GM19351 (cell line): Measurements from ENCODE around the gene PPM1N.
"Not testable (repeated sequence)": the region's sequence is repeated elsewhere in the genome, so short reads cannot be mapped to it uniquely, and the experiment has no call there.

ENCODE experiments used
- ATAC-seq: cut with Tn5 transposase; IDR thresholded peaks from one replicate; pipeline ENCODE4 v1.9.1; 2021; ENCODE audit warnings: mild to moderate bottlenecking, moderate library complexity; ENCODE audit not compliant: unreplicated experiment

PPM1N gene

DNA sequence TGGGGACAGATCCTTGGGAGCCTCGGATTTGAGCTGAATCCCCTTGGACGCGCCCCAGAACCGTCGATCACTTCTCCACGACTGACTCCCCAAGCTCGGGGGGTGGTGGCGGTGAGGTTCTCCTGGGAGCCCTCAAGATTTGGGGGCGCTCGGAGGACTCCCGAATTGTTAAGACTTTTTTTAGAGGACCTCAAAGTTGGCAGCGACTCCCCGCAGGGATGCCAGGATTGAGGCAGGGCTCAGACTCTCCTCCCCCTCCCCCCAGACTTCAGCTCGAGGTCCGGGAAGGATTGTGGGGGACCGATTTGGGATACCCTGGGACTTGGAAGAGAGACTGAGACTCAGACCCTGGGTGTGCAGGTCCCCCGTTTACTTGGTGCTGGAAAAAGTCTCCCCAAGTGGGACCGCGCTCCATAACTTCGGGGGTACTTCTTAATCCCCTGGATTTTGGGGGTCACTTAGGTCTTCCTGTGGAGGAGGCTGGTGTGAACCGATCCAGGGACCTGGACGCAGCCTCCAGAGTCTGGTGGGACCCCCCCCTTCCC, 9.7 kb downstream of the PPM1N start:
- no peak for ATAC-seq

DNA sequence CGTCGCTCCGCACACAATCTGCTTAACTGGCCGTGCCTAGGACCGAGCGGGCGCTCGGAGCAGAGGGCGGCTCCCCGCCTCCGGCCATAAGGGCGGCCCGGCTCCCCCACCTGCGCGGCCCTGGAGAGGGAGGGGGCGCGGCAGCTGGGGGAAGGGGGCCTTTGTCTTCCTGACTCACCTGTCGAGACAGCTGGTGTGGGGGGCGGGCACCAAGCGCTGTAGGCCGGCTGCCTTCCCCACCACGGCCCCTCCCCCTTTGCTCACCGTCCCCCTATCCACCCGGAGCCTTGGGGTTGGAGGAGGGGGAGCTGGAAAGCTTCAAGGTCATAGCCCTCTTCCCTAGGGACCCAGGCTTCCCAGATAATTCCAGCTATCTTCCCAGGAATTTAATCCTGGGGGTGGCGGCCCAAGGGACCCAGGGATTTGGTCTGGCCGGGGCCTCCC, 10.2 kb downstream of the PPM1N start:
- ATAC-seq = no peak

DNA sequence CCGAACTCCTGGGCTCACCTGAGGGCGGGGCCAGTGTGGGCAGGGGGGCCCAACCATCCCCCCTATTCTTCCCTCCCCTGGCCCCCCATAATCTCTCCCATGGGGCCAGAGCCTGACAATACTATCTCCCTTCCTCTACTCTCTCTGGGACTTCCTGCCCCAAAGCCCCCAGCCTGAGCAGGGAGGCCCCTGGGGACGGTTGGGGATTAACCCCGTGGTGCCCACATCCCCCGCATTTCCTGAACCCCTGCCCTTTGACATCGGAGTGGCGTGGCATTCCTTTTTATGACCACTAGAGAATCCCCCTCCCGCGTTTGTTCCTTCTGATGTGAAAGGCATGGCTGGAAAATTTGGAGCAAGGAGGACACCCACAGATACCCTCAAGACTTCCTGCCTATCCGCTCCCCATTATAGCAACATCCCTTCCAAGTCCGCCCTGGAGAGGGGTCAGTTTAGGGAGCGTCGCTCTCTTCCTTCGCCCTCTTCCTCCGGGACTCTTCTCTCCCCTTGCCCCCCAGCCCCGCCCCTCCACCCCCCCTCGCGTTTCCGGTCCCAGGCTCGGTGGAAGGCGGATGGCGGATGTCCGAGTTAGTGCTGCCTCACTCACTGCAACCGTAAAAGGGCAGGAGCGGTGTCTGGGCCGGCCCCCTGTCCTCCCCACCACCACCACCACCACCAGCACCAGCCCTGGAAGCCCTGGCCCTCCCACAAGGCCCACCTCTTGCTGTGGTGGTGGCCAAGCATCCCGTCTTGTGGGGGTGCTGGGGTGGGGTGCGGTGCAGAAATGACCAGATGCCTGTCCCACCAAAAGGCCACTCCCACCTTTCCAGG, 10.8 kb downstream of the PPM1N start:
- ATAC-seq = no peak

DNA sequence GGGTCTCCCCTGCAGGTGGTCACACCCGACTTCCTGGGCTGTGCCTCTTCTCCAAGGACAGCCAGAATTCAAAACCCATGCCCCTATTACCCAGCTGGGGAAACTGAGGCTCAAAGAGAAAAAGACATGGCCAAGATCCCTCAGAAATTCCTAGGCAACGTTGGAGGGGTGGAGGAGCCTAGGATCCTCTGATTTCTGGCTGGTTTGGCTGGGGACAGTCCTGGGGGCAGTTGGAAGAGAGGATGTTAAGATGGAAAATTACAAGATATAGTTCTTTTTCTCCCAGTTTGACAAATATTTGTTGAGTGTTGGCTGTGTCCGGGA, 11.4 kb downstream of the PPM1N start:
- no peak for ATAC-seq

DNA sequence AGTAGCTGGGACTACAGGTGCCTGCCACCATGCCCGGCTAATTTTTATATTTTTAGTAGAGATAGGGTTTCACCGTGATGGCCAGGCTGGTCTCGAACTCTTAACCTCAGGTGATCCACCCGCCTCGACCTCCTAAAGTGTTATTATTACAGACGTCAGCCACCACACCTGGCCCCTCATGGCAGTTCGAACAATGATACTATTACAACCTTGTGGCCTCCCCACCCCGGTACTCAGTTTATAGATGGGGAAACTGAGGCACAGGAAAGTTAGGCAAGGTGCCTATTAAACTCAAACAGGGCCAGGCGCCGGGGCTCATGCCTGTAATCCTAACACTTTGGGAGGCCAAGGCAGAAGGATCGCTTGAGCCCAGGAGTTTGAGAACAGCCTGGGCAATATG, 12.1 kb downstream of the PPM1N start:
- ATAC-seq = not testable (repeated sequence)

DNA sequence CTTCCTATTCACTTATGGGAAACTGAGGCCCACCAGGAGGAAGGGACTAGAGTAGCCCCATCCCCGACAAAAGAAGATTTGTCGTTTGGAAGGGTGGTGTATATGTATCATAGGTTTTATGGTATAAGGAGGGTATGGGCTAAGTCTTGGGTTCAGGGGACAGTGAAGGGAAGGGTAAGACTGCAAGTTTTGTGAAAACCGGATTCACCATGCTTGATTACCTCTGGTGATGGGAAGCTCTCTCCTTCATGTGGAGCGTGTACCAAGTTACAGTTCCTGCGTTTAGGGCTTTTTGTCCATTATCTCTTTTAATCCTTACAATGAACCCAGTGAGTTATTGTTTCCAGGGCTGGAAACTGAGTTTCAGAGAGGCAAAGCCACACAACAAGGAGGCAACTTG, 12.8 kb downstream of the PPM1N start:
- ATAC-seq = no peak

DNA sequence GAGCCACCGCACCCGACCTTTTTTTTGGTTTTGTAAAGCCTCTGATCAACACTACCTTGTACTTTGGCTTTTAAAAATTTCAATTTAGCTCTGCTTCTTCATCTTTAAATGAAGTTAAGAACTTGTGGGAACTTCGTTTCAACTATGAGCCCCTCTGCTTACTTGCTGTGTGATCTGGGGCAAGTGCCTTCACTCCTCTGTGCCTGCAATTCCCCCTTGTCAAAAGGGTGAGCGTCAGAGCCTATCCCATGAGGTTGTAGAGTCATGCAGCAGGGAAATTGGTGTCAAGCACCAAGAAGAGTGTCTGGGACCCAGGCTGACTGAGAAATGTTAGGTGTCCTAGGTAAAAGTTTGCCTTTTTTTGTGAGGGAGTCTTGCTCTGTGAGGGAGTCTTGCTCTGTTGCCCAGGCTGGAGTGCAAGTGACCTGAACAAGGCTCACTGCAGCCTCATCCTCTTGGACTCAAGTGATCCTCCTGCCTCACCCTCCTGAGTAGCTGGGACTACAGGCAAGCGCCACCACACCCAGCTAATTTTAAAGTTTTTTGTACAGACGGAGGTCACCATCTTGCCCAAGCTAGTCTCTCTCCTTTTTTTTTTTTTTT, 14.7 kb downstream of the PPM1N start:
- ATAC-seq = no peak

DNA sequence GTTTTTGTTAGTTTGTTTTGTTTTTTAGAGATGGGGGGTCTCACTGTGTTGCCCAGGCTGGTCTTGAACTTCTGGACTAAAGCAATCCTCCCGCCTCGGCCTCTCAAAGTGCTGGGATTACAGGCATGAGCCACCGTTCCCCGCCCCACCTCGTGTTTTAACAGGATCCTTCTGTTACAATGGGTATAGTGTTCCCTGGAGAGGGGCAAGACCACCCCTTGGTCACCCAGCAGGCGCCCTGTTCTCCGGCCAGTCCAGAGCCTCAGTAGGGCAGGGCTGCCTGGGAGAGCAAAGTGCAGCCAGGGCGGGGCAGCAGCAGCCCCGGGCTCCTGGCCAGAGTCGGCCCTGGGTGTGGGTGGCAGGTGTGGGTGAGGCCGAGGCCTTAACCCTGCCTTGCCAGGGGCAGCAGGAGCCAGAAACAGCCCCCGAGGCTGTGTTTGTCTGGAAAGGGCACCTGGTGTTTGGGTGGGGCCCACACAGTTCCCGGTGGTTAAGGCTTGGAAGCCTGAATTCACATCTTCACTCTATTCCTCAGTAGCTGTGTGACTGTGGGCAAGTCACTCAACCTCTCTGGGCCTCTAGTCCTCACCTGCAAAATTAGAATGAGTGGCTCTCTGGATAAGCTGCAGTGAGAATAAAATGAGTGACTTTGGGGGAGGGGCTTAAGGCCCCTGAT, 16.3 kb downstream of the PPM1N start:
- ATAC-seq = no peak

DNA sequence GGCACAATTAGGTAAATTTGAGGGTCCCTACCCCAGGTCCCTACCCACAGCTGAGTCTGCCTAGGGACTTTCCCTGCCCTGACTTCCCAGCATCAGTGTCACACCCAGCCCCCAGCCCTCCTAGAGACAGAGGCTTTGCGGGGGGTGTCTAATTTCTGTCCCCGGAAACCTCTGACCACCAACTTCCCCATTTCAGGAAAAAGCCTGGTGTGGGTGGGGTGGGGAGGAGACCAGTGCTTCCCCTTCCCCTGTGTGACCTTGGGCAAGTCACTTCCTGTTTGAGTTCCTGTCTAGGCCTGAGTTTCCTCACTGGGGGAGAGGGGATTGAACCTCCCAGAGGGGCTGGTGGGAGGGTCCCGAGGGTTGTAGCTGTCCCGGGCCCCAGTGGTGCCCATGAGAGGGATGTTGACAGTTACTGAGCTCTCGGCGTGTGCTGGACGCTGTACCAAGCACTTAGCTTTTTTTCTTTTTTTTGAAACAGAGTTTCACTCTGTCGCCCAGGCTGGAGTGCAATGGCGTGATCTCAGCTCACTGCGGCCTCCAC, 16.9 kb downstream of the PPM1N start:
- no peak for ATAC-seq

DNA sequence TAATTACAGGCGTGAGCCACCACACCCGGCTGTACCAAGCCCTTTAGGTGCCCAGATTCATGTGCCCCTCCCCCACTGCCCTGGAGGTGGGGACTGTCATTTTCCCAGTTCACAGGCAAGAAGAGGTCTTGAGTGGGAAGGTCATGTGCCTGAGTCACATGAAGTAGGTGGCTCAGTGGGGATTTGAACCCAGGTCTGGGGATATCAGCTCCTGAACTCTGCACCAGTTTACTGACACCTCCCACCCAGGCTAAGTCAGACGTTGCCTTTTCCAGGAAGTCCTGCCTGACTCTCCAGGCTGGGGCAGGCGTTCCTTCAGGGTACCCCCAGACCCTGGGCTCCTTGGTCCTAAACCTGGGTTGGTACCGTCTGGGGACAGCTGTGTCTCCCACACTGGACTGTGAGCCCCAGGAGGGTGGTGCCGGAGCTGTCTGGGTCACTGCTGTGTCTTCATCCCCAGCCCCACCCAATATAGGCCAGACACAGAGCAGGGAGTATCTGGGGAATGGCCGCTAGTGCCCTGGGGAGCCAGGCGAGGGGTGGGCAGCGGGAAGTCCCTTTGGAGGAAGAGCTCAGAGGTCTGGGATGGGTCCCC, 17.7 kb downstream of the PPM1N start:
- ATAC-seq = no peak

DNA sequence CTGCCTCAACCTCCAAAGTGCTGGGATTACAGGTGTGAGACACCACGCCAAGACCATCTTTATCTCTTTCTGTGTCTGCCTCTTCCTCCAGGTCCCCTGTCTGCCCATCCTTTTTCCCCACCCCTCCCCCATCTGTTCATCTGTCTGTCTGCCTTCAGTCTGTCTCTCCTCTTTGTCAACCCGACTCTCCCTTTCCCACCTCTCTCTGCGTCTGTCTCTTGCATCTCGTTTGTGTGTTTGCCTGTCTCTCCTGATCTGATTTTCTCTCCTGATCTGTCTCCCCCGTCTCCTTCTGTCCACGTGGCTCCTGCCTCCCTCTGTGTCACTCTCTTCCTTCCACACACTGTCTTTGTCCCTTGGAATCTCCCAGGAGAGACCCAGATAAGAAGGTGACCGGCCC, 19.0 kb downstream of the PPM1N start:
- ATAC-seq = no peak

DNA sequence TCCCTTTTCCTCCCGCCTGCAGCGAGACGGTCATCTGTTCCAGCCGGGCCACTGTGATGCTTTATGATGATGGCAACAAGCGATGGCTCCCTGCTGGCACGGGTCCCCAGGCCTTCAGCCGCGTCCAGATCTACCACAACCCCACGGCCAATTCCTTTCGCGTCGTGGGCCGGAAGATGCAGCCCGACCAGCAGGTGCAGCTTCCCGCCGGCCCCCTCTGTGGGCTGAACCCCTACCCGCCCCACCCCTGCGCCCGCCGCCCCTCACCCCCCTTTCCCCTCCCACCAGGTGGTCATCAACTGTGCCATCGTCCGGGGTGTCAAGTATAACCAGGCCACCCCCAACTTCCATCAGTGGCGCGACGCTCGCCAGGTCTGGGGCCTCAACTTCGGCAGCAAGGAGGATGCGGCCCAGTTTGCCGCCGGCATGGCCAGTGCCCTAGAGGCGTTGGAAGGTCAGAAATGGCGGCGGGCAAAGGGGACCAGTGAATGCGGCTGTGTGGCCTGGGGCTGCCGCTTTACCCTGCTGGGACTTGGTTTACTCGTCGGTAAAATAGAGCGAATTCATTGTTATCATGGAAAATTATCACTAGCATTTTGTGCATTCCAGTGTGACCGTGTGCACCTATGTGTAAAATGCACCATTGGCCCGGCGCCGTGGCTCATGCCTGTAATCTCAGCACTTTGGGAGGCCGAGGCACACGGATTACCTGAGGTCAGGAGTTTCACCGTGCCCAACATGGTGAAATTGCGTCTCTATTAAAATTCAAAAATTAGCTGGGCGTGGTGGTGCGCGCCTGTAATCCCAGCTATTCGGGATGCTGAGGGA, 19.6 kb downstream of the PPM1N start:
- no peak for ATAC-seq

DNA sequence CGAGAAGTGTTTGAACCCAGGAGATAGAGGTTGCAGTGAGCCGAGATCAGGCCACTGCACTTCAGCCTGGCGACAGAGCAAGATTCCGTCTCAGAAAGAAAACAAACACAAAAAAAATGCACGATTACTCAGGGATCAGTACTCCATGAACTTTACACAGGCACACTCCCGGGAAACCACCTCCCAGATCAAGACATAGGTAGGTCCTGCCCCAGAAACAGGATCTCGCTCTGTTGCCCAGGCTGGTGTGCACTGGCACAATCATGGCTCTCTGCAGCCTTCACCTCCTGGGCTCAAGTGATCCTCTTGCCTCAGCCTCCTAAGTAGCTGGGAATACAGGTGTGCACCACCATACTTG, 20.2 kb downstream of the PPM1N start:
- ATAC-seq = no peak

DNA sequence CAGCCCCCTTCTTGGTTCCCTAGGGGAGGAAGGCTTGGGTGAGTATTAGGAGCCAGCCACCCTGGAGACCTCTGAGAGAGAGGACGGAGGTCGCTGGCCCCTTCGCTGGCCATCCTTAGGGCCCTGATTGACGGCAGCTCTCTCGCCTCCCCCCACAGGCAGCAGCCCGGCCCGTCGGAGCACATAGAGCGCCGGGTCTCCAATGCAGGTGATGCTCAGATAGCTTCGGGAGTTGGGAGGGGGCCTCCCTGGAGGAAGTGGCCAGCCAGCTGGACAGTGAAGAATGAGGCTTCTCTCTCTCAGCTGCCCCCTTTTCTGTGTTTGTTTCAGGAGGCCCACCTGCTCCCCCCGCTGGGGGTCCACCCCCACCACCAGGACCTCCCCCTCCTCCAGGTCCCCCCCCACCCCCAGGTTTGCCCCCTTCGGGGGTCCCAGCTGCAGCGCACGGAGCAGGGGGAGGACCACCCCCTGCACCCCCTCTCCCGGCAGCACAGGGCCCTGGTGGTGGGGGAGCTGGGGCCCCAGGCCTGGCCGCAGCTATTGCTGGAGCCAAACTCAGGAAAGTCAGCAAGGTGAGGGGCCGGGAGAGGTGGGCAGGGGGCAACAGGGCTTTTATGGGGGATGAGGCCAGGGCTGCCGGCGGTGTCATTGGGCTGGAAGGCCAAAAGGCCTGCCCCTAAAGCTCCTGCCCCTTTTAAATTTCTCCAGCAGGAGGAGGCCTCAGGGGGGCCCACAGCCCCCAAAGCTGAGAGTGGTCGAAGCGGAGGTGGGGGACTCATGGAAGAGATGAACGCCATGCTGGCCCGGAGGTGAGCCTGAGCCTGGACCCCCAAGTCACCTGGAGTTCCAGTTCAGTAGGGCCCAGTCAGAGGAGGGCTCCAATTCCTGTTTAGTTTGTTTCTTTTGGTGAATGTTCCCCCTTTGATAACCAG, 24.0 kb downstream of the PPM1N start:
- no peak for ATAC-seq

DNA sequence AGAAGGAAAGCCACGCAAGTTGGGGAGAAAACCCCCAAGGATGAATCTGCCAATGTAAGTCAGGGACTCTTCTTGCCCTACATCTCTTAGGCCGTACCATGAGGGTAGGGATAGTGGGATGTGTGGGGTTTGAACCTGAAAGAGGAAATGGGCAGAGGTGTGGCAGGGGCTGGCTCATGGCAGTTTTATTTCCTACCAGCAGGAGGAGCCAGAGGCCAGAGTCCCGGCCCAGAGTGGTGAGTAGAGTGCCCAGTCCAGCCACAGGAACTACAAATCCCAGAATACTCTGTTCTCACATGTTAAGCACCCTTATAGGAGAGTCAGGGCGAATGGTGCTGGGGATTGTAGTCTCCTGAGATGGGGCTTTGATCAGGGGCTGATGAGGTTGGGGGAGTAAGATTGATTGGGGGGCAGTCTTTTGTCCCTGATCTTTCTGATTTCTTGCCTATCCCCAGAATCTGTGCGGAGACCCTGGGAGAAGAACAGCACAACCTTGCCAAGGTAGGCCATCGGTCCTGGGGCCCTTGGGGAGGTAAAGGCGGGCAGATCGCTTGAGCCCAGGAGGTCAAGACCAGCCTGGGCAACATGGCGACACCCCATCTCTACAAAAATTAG, 25.5 kb downstream of the PPM1N start:
- ATAC-seq = peak; percentile 78

DNA sequence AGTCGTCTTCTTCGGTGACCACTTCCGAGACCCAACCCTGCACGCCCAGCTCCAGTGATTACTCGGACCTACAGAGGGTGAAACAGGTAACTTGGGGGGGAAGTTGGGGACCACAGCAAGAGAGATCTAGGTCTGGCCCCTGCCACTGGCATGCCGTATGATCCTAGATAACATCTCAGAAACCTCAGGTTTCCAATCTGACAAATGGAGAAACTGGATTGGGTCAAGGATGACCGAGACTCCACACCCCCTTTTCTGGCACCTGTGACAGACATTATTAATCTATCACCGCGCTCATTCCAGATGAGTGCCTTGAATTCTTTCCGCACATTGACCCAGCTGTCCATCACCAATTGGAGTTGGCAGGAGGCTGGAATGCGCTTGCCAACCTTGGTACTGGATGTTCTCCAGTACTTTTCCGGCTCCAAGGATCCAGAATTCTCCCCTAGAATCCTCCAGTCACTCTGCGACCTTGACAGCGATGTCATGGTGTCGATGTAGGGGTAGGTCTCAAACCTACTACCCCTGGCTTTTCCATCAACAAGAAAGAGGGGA, 26.4 kb downstream of the PPM1N start:
- no peak for ATAC-seq

DNA sequence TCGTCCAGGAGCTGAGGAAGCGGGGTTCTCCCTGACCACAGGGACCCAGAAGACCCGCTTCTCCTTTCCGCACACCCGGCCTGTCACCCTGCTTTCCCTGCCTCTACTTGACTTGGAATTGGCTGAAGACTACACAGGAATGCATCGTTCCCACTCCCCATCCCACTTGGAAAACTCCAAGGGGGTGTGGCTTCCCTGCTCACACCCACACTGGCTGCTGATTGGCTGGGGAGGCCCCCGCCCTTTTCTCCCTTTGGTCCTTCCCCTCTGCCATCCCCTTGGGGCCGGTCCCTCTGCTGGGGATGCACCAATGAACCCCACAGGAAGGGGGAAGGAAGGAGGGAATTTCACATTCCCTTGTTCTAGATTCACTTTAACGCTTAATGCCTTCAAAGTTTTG, 27.9 kb downstream of the PPM1N start:
- ATAC-seq = no peak

DNA sequence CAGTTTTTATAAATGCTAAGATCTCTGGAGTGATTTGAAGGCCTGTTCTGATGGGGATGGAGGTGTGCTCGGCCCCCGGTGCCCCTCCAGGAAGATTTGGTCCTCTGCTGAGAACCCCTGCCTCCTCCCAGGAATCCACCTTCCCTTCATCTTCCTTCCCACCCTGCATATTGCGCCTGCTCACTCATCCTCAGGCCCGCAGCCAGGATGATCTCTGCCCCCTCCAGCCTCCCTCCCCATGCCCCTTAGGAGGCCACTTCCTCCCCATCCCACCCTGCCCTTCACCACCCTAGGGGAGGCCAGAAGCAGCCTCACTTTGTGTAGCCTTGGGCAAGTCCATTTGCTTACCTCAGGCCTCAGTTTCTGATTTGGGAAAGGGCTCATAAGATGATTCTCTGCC, 28.7 kb downstream of the PPM1N start:
- ATAC-seq = no peak

DNA sequence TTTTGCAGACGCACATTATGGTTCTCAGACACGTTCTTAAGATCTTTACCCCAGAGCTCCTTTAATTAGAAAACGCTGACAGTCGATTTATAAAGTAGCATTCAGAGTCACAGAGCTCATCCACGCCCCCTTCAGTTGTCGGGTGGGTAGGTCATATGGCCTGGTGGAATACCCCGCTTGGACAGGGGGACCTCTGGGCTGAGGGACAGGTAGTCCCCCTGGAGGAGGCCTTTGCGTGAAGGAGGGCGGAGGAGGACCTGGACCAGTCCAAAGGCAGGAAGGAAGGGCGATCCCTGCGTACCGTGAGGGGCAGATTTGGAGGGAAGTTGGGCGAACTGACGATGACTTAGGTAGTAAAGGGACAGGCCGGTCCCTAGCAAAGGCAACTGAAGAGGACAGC, 29.5 kb downstream of the PPM1N start:
- ATAC-seq = no peak
